ENCODE results near the gene ERVV-1.

The ERVV-1 gene

GRCh38 chr19:53034054-53034453, 20.3 kb downstream of the ERVV-1 start:
- no peak for DNase-seq

- no peak for DNase-seq
Measured at GRCh38 chr19:53034948-53035675, 21.4 kb downstream of the ERVV-1 start.

- DNase-seq: no peak
Measured at GRCh38 chr19:53037101-53038097, 23.7 kb downstream of the ERVV-1 start.

- no peak for DNase-seq
Measured at GRCh38 chr19:53041366-53041765, 27.6 kb downstream of the ERVV-1 start.

- no peak for DNase-seq
Measured at GRCh38 chr19:53045536-53045935, 31.8 kb downstream of the ERVV-1 start.

- no peak for DNase-seq
Measured at GRCh38 chr19:53047379-53047778, 33.7 kb downstream of the ERVV-1 start.

GRCh38 chr19:53055117-53055516, 41.4 kb downstream of the ERVV-1 start:
- DNase-seq: no peak

- no peak for DNase-seq
Measured at GRCh38 chr19:53057904-53058580, 44.3 kb downstream of the ERVV-1 start.
